ENCODE data around the gene MYADM.

Gene MYADM

GRCh38 chr19:53823380-53824120 lies 44.1 kb upstream of the MYADM start:
- no peaks in the 10 kb centered on the region for H3K4me1 ChIP-seq (ENCODE audit: control insufficient read depth, low read length)
- no peak overlapping the region for H3K4me2 ChIP-seq (ENCODE audit: low read length)
- no peaks in the 10 kb centered on the region for H3K36me3 ChIP-seq (ENCODE audit: control insufficient read depth, low read length)
- H3K27me3 ChIP-seq (ENCODE audit: control insufficient read depth, low read length): no peaks in the 10 kb centered on the region
- H3K79me2 ChIP-seq (ENCODE audit: control insufficient read depth, low read length): no peaks in the 10 kb centered on the region
- no peaks in the 10 kb centered on the region for H4K20me1 ChIP-seq (ENCODE audit: control insufficient read depth, insufficient read depth, low read depth, low read length)
- no peaks in the 10 kb centered on the region for H3K9me3 ChIP-seq (ENCODE audit: control insufficient read depth, insufficient read depth, low read length)
- TF ChIP-seq EZH2phosphoT487 (IDR thresholded peaks at IDR 0.05; ENCODE audit: borderline replicate concordance, low read length) (no peak), CTCF (IDR thresholded peaks at IDR 0.05; ENCODE audit: low read depth, low read length, poor library complexity, severe bottlenecking) (no peak)
- H3K4me3 ChIP-seq (ENCODE audit: low read length): no peak overlapping the region
- no peaks in the 10 kb centered on the region for H3F3A ChIP-seq (ENCODE audit: control insufficient read depth, insufficient read depth)
- H3K9me2 ChIP-seq (replicated peaks; ENCODE audit: control insufficient read depth, low read length): no peaks in the 10 kb centered on the region
- H3K27ac ChIP-seq (ENCODE audit: low read depth, low read length): no peak overlapping the region

GRCh38 chr19:53824134-53824611 lies 43.5 kb upstream of the MYADM start, which contains the start of gene NLRP12:
TSS of gene NLRP12 (minus strand) at chr19:53824314. CDS start at chr19:53824174, 140 bp downstream.
- Histone ChIP-seq H3K27ac (ENCODE audit: low read depth, low read length) (no peak within 1 kb of the TSS), H3K9me3 (ENCODE audit: control insufficient read depth, insufficient read depth, low read length) (no peaks in the 10 kb centered on the region), H3K9me2 (replicated peaks; ENCODE audit: control insufficient read depth, low read length) (no peaks in the 10 kb centered on the region), H3K36me3 (ENCODE audit: control insufficient read depth, low read length) (no peaks in the 10 kb centered on the region), H3K79me2 (ENCODE audit: control insufficient read depth, low read length) (no peaks in the 10 kb centered on the region), H4K20me1 (ENCODE audit: control insufficient read depth, insufficient read depth, low read depth, low read length) (no peaks in the 10 kb centered on the region), H3K27me3 (ENCODE audit: control insufficient read depth, low read length) (no peaks in the 10 kb centered on the region), H3F3A (ENCODE audit: control insufficient read depth, insufficient read depth) (no peaks in the 10 kb centered on the region), H3K4me2 (ENCODE audit: low read length) (no peak within 1 kb of the TSS), H3K4me3 (ENCODE audit: low read length) (no peak within 1 kb of the TSS), H3K4me1 (ENCODE audit: control insufficient read depth, low read length) (no peaks in the 10 kb centered on the region)
- TF ChIP-seq CTCF (IDR thresholded peaks at IDR 0.05; ENCODE audit: low read depth, low read length, poor library complexity, severe bottlenecking) (no peak), EZH2phosphoT487 (IDR thresholded peaks at IDR 0.05; ENCODE audit: borderline replicate concordance, low read length) (no peak)

- no peaks in the 10 kb centered on the region for H3K4me1 ChIP-seq (ENCODE audit: control insufficient read depth, low read length)
- no peak overlapping the region for H3K27ac ChIP-seq (ENCODE audit: low read depth, low read length)
- no peaks in the 10 kb centered on the region for H3K36me3 ChIP-seq (ENCODE audit: control insufficient read depth, low read length)
- no peaks in the 10 kb centered on the region for H3K9me2 ChIP-seq (replicated peaks; ENCODE audit: control insufficient read depth, low read length)
- no peak overlapping the region for H3K4me2 ChIP-seq (ENCODE audit: low read length)
- no peaks in the 10 kb centered on the region for H3K27me3 ChIP-seq (ENCODE audit: control insufficient read depth, low read length)
- H4K20me1 ChIP-seq (ENCODE audit: control insufficient read depth, insufficient read depth, low read depth, low read length): no peaks in the 10 kb centered on the region
- no peaks in the 10 kb centered on the region for H3K79me2 ChIP-seq (ENCODE audit: control insufficient read depth, low read length)
- no peak overlapping the region for H3K4me3 ChIP-seq (ENCODE audit: low read length)
- H3K9me3 ChIP-seq (ENCODE audit: control insufficient read depth, insufficient read depth, low read length): no peaks in the 10 kb centered on the region
- TF ChIP-seq CTCF (IDR thresholded peaks at IDR 0.05; ENCODE audit: low read depth, low read length, poor library complexity, severe bottlenecking) (no peak), EZH2phosphoT487 (IDR thresholded peaks at IDR 0.05; ENCODE audit: borderline replicate concordance, low read length) (no peak)
- no peaks in the 10 kb centered on the region for H3F3A ChIP-seq (ENCODE audit: control insufficient read depth, insufficient read depth)
Observed at GRCh38 chr19:53826876-53827275, 40.8 kb upstream of the MYADM start.
